ENCODE data around the gene NBAS.
"Not testable (repeated sequence)": the region's sequence is repeated elsewhere in the genome, so short reads cannot be mapped to it uniquely, and the experiment has no call there.

Gene NBAS

DNA sequence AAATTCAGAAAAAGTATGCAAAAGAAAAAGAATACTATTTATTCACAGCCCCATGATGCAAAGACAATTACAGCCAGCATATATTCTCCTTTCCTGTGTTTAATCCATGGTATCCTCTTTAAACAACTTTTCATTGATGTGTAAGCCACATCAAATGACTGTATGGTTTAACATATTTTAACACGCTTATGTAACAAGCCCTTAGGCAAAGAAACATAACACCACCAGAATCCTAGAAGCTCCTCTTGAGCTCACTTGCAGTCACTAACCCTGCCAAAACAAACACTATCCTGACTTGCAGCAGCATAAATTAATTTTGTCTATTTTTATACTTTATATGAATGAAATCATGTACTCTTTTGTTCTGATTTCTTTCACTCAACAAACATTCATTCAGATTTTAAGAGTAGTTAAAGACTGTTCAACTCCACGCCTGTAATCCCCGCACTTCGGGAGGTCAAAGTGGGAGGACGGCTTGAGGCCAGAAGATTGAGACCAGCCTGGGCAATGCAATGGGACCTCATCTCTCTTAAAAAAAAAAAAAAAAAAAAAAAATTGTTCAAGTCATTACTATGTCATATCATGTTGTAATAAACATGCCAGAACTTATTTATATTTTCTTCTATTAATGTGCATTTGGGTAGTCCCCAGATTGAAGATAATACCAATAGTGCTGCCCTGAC is 226.3 kb downstream of the NBAS start:
- no peaks in the 10 kb centered on the region for H3K4me1 ChIP-seq
- intact Hi-C loops (cut with DNase I; ENCODE audit: low total_unique reads), result no loop called here
- TF ChIP-seq, protein P1, sequence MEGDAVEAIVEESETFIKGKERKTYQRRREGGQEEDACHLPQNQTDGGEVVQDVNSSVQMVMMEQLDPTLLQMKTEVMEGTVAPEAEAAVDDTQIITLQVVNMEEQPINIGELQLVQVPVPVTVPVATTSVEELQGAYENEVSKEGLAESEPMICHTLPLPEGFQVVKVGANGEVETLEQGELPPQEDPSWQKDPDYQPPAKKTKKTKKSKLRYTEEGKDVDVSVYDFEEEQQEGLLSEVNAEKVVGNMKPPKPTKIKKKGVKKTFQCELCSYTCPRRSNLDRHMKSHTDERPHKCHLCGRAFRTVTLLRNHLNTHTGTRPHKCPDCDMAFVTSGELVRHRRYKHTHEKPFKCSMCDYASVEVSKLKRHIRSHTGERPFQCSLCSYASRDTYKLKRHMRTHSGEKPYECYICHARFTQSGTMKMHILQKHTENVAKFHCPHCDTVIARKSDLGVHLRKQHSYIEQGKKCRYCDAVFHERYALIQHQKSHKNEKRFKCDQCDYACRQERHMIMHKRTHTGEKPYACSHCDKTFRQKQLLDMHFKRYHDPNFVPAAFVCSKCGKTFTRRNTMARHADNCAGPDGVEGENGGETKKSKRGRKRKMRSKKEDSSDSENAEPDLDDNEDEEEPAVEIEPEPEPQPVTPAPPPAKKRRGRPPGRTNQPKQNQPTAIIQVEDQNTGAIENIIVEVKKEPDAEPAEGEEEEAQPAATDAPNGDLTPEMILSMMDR (IDR thresholded peaks at IDR 0.05), result no peak
- H3K27me3 ChIP-seq, result no peaks in the 10 kb centered on the region
- H3K36me3 ChIP-seq, result peaks cover 9 to 15% (median 13%) of the 10 kb centered on the region in 3 donors
- no peak overlapping the region for H3K27ac ChIP-seq
- no peak for DNase-seq
- H3K4me3 ChIP-seq, result no peak overlapping the region
- no peaks in the 10 kb centered on the region for H3K9me3 ChIP-seq

DNA sequence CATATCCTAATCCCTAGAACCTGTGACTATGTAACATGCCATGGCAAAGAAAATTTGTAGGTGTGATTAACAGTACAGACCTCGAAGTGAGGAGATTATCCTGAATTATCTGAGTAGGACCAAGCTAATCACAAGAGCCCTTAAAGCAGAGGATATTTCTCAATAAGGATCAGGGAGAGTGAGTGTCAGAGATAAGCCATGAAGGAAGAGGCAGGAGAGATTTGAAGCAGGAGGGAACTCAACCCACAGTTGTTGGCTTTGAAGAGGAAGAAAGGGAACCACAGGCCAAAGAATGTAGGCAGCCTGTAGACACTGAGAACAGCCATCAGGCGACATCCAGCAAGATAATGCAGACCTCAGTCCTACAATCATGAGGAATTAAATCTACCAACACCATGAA is 229.3 kb downstream of the NBAS start:
- DNase-seq, result no peak
- Histone ChIP-seq H3K27me3 (no peaks in the 10 kb centered on the region), H3K27ac (no peak overlapping the region), H3K4me1 (no peaks in the 10 kb centered on the region), H3K4me3 (no peak overlapping the region), H3K9me3 (no peaks in the 10 kb centered on the region), H3K36me3 (peaks cover 25 to 30% (median 28%) of the 10 kb centered on the region in 3 donors)
- intact Hi-C loops (cut with DNase I; ENCODE audit: low total_unique reads), result no loop called here
- TF ChIP-seq, protein P1 (IDR thresholded peaks at IDR 0.05), result no peak

DNA sequence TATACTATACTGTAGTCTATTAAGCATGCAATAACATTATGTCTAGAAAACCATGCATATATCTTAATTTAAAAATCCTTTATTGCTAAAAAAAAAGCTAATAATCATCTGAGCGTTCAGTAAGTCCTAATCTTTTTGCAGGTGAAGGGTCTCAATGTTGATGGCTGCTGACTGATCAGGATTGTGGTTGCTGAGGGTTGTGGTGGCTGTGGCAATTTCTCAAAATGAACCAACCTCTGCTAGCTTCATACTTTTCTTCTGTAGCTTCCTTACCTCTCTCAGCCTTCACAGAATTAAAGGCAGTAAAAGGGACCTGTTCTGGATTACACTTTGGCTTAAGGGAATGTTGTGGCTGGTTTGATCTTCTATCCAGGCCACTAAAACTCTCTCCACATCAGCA is 235.8 kb downstream of the NBAS start:
- intact Hi-C loops (cut with DNase I; ENCODE audit: low total_unique reads), result no loop called here
- peaks cover 21 to 26% (median 25%) of the 10 kb centered on the region in 3 donors for H3K36me3 ChIP-seq
- no peaks in the 10 kb centered on the region for H3K4me1 ChIP-seq
- no peaks in the 10 kb centered on the region for H3K27me3 ChIP-seq
- no peak for DNase-seq
- H3K27ac ChIP-seq, result no peak overlapping the region
- H3K4me3 ChIP-seq, result no peak overlapping the region
- TF ChIP-seq, protein P1 (IDR thresholded peaks at IDR 0.05), result no peak
- peaks cover 0 to 6% (median 0%) of the 10 kb centered on the region in 3 donors for H3K9me3 ChIP-seq

DNA sequence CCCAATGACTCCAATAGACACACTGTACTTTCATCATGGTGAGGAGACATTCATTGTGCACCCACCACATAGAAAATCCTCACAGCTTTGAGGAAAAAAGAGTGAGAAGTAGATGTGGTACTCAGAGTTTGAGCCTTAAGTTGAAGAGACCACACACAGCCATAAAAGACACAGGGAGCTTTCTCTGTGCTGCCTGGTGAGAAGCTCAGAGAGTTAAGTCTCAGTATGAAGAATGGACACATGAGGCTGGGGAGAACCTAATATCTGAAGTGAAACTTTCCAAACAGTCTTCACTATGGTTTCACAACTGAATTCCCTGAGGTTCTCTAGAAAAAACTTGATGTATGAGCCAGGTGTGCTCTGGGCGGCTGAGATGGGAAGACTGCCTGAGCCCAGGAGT is 237.9 kb downstream of the NBAS start:
- no peak for DNase-seq
- no peaks in the 10 kb centered on the region for H3K27me3 ChIP-seq
- no peaks in the 10 kb centered on the region for H3K4me1 ChIP-seq
- TF ChIP-seq, protein P1 (IDR thresholded peaks at IDR 0.05), result no peak
- peaks cover 0 to 6% (median 0%) of the 10 kb centered on the region in 3 donors for H3K9me3 ChIP-seq
- H3K27ac ChIP-seq, result no peak overlapping the region
- peaks cover 6 to 13% (median 7%) of the 10 kb centered on the region in 3 donors for H3K36me3 ChIP-seq
- intact Hi-C loops (cut with DNase I; ENCODE audit: low total_unique reads), result no loop called here
- H3K4me3 ChIP-seq, result no peak overlapping the region

DNA sequence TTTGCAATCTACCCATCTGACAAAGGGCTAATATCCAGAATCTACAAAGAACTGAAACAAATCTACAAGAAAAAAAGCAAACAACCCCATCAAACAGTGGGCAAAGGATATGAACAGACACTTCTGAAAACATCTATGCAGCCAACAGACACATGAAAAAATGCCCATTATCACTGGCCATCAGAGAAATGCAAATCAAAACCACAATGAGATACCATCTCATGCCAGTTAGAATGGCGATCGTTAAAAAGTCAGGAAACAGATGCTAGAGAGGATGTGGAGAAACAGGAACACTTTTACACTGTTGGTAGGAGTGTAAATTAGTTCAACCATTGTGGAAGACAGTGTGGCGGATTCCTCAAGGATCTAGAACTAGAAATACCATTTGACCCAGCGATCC is 239.7 kb downstream of the NBAS start:
- H3K4me1 ChIP-seq; DNase-seq; H3K27ac ChIP-seq; H3K27me3 ChIP-seq; H3K9me3 ChIP-seq; intact Hi-C loops (cut with DNase I; ENCODE audit: low total_unique reads); H3K4me3 ChIP-seq: not testable (repeated sequence)
- peaks cover 4 to 21% (median 13%) of the 10 kb centered on the region in 3 donors for H3K36me3 ChIP-seq

DNA sequence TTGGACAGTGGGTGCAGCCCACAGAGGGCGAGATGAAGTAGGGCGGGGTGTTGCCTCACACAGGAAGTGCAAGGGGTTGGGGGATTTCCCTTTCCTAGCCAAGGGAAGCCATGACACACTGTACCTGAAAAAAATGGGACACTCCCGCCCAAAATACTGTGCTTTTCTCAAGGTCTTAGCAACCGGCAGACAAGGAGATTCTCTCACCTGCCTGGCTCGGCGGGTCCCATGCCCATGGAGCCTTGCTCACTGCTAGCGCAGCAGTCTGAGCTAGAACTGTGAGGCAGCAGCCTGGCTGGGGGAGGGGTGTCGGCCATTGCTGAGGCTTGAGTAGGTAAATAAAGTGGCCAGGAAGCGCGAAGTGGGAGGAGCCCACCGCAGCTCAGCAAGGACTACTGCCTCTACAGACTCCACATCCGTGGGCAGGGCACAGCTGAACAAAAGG is 244.7 kb downstream of the NBAS start:
- H3K9me3 ChIP-seq, result peaks cover 0 to 6% (median 0%) of the 10 kb centered on the region in 3 donors
- H3K27ac ChIP-seq, result no peak overlapping the region
- H3K4me1 ChIP-seq, result no peaks in the 10 kb centered on the region
- intact Hi-C loops (cut with DNase I; ENCODE audit: low total_unique reads), result no loop called here
- H3K36me3 ChIP-seq, result peaks cover 4 to 17% (median 12%) of the 10 kb centered on the region in 3 donors
- DNase-seq, result no peak
- H3K4me3 ChIP-seq, result no peak overlapping the region
- H3K27me3 ChIP-seq, result no peaks in the 10 kb centered on the region
- TF ChIP-seq, protein P1 (IDR thresholded peaks at IDR 0.05), result no peak

All from tibial artery (tissue), 4 donors.